ENCODE data around the gene CDH6.

CDH6 gene

DNA sequence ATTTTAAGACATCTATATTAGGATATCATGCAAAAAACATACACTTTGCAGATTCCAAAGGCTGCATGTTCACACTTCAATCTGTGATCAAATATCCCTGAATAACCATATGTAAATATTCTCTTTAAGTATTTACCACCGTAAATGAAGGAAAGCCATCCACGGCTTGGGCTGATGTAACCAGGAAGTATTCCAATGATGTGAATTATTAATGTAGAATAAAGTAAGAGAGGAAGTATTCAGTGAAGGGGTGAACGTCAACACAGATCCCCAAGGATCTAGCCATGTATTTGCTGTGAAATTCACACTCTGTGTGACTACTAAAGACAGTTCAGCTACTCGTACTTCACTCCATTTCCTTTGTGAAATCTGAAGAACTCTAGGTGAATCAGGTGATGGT lies 75.2 kb downstream of the CDH6 start:
- no peak for DNase-seq (ENCODE audit: extremely low spot score)
- ChIA-PET POLR2A (no interaction called here), CTCF (interaction anchor here (1.2 kb wide), 1 partner anchor 12 kb away, joined by 4 read pairs; no protein-coding TSS in a partner anchor)
- TF ChIP-seq, protein P1, sequence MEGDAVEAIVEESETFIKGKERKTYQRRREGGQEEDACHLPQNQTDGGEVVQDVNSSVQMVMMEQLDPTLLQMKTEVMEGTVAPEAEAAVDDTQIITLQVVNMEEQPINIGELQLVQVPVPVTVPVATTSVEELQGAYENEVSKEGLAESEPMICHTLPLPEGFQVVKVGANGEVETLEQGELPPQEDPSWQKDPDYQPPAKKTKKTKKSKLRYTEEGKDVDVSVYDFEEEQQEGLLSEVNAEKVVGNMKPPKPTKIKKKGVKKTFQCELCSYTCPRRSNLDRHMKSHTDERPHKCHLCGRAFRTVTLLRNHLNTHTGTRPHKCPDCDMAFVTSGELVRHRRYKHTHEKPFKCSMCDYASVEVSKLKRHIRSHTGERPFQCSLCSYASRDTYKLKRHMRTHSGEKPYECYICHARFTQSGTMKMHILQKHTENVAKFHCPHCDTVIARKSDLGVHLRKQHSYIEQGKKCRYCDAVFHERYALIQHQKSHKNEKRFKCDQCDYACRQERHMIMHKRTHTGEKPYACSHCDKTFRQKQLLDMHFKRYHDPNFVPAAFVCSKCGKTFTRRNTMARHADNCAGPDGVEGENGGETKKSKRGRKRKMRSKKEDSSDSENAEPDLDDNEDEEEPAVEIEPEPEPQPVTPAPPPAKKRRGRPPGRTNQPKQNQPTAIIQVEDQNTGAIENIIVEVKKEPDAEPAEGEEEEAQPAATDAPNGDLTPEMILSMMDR (IDR thresholded peaks at IDR 0.05; ENCODE audit: control extremely low read depth, extremely low read depth, low read depth, missing control alignments), result no peak

DNA sequence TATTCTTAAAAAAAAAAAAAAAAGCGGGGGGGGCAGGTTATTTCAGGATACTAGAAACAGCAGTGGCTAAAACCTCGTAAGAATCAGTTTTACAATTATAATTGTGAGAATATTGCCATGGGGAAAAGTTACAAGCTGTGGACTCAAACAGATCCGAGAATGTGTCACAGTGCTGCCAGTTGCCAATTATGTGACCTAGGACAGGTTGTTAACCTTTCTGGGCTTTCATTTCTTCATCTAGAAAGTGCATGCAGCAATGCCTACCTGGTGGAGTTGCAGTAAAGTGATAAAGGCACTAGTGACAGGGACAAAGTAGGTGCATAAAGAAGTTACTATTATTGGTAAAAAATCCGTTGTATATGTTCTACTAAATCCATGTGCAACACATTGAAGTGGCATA lies 75.8 kb downstream of the CDH6 start:
- no peak for DNase-seq (ENCODE audit: extremely low spot score)
- TF ChIP-seq, protein P1 (IDR thresholded peaks at IDR 0.05; ENCODE audit: control extremely low read depth, extremely low read depth, low read depth, missing control alignments), result no peak
- POLR2A ChIA-PET, result no interaction called here
- CTCF ChIA-PET, result interaction anchor here (1.3 to 2.1 kb wide), 5 partner anchors 8 to 63 kb away, joined by 3 to 9 read pairs (median 4); no protein-coding TSS in a partner anchor

DNA sequence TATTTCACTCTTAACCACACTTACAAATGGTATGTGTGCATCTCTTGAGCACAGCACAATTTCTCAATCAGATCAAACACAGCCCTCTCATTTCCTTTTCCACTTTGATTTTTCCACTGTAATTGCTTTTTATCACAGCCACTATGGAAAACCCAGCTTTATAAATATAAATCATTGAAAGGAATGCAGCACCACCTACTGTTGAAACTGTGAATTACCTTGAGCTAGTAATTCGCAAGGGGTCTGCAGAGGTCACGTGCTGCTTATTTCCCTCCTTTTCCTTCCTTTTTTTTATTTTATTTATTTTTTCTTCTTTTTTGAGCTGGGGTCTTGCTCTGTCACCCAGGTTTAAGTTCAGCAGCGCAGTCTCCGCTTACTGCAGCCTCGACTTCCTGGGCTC lies 76.9 kb downstream of the CDH6 start:
- ChIA-PET POLR2A (no interaction called here), CTCF (interaction anchor here (1.3 to 2.1 kb wide), 8 partner anchors 8 to 84 kb away, joined by 3 to 9 read pairs (median 4); no protein-coding TSS in a partner anchor)
- DNase-seq (ENCODE audit: extremely low spot score), result no peak
- TF ChIP-seq, protein P1 (IDR thresholded peaks at IDR 0.05; ENCODE audit: control extremely low read depth, extremely low read depth, low read depth, missing control alignments), result peak; percentile 19

DNA sequence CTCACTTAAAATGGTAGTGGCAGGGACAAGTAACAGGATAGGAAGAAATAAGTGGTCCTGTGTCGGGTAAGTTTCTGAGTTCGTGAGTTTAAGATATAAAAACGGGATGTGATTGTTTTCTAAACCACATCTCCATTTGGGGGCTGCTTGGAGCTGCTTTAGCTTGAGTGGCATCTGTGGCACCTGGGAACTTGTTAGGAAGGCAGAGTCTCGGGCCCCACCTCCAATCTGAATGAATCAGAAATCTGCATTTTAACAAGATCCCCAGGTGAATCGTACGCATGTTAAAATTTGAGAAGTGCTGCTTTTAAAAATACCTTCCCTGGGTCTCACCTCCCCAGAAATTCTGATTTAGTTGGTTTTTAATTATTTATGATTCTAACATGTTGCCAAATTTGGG lies 78.1 kb downstream of the CDH6 start:
- TF ChIP-seq, protein P1 (IDR thresholded peaks at IDR 0.05; ENCODE audit: control extremely low read depth, extremely low read depth, low read depth, missing control alignments), result no peak
- ChIA-PET POLR2A (no interaction called here), CTCF (interaction anchor here (1.1 kb wide), 2 partner anchors 12 to 17 kb away, joined by 3 read pairs; no protein-coding TSS in a partner anchor)
- no peak for DNase-seq (ENCODE audit: extremely low spot score)

GRCh38 chr5:31273161-31273560 lies 79.7 kb downstream of the CDH6 start:
- CTCF ChIA-PET, result no interaction called here
- TF ChIP-seq, protein P1 (IDR thresholded peaks at IDR 0.05; ENCODE audit: control extremely low read depth, extremely low read depth, low read depth, missing control alignments), result no peak
- POLR2A ChIA-PET, result no interaction called here
- no peak for DNase-seq (ENCODE audit: extremely low spot score)

DNA sequence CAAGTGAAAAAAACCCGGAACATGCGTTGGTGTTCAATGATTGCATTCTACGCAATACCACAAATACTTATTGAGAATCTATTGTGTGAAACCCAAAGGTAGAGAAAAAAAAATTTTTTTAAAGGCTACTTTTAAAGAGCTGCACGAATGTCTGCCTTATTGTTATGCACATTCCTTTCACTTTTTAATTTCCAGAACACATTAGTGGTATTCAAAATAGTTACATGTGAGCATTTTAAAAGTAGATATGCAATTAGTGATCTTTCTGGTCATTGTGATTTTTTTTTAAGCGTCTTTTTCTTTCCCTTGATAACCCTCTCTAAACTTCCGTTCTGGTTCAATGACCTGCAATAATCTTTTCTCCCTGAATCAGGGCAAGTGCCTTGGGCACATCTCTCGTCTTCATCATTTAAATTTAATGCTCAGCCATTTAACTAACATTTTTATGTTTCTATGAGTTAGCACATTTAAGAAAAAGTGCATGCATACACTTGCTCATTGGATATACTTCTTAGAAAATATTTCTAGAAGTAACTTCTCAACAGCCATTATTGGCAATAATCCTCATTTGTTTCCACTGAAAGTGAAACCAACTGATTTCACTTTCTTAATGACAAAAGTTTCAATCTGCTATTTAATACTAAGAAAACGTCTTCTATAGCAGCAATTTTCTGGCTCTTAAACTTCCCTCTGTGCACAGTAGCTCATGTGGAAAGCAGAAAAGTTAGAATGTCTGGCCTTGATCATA lies 80.3 kb downstream of the CDH6 start:
- ChIA-PET CTCF (no interaction called here), POLR2A (no interaction called here)
- DNase-seq (ENCODE audit: extremely low spot score), result peak; percentile 11
- TF ChIP-seq, protein P1 (IDR thresholded peaks at IDR 0.05; ENCODE audit: control extremely low read depth, extremely low read depth, low read depth, missing control alignments), result no peak

Measured in GM10248 (cell line).